ENCODE measurements around the gene TTC24. TPM values are rescaled to one million over a fixed set of nuclear protein-coding genes. Genes with fewer than 3 reads are reported as not detected.

The TTC24 gene
- polyA plus RNA-seq, result under 1 TPM in 2 of 3 donors, not detected in 1; 0.10 to 0.17 TPM

GRCh38 chr1:156579472-156579871 lies at the start of gene TTC24:
TSS of gene TTC24 (plus strand) at chr1:156579723. CDS start at chr1:156581365, 1,642 bp downstream.
- 70 to 81% (median 78%) methylated on average over 5 of the region's 5 CpGs for WGBS, 3 donors
- no peak within 1 kb of the TSS for H3K27ac ChIP-seq (ENCODE audit: low read depth, low read length)

- 97 to 98% (median 97%) methylated on average over 18 of the region's 18 CpGs for WGBS, 3 donors
Measured at GRCh38 chr1:156530006-156530405, 49.5 kb upstream of the TTC24 start.

GRCh38 chr1:156532374-156532773 lies 47.1 kb upstream of the TTC24 start:
- WGBS, 3 donors, result 90 to 95% (median 91%) methylated on average over 4 of the region's 4 CpGs
- H3K27ac ChIP-seq (ENCODE audit: low read depth, low read length), result no peak overlapping the region

More at GRCh38 chr1:156530006-156530405, 49.5 kb upstream of the TTC24 start:
- no peak overlapping the region for H3K27ac ChIP-seq (ENCODE audit: low read depth, low read length)

GRCh38 chr1:156533568-156534220 lies 45.8 kb upstream of the TTC24 start:
- no peak overlapping the region for H3K27ac ChIP-seq (ENCODE audit: low read depth, low read length)
- 86 to 88% (median 87%) methylated on average over 10 to 11 of the region's 11 CpGs for WGBS, 3 donors

- 90 to 95% (median 90%) methylated on average over 12 of the region's 12 CpGs for WGBS, 3 donors
- H3K27ac ChIP-seq (ENCODE audit: low read depth, low read length), result no peak overlapping the region
Measured at GRCh38 chr1:156534424-156535060, 45.0 kb upstream of the TTC24 start.

GRCh38 chr1:156537027-156537426 lies 42.5 kb upstream of the TTC24 start:
- no peak overlapping the region for H3K27ac ChIP-seq (ENCODE audit: low read depth, low read length)
- WGBS, 3 donors, result 91 to 95% (median 94%) methylated on average over 9 of the region's 9 CpGs

- no peak overlapping the region for H3K27ac ChIP-seq (ENCODE audit: low read depth, low read length)
- 87 to 94% (median 92%) methylated on average over 10 of the region's 10 CpGs for WGBS, 3 donors
Measured at GRCh38 chr1:156538711-156539440, 40.6 kb upstream of the TTC24 start.

- no peak overlapping the region for H3K27ac ChIP-seq (ENCODE audit: low read depth, low read length)
- 59 to 90% (median 74%) methylated on average over 4 of the region's 4 CpGs for WGBS, 3 donors
Measured at GRCh38 chr1:156539818-156540355, 39.6 kb upstream of the TTC24 start.

GRCh38 chr1:156540955-156541354 lies 38.6 kb upstream of the TTC24 start:
- H3K27ac ChIP-seq (ENCODE audit: low read depth, low read length), result no peak overlapping the region
- WGBS, 3 donors, result 88 to 93% (median 90%) methylated on average over 2 of the region's 2 CpGs

GRCh38 chr1:156543066-156543465 lies 36.5 kb upstream of the TTC24 start:
- no peak overlapping the region for H3K27ac ChIP-seq (ENCODE audit: low read depth, low read length)
- whole genome bisulfite sequencing, 3 donors, result 69 to 93% (median 71%) methylated on average over 1 of the region's 1 CpG

GRCh38 chr1:156544592-156545102 lies 34.9 kb upstream of the TTC24 start:
- H3K27ac ChIP-seq (ENCODE audit: low read depth, low read length), result no peak overlapping the region
- WGBS, 3 donors, result 96 to 100% (median 98%) methylated on average over 3 of the region's 3 CpGs

GRCh38 chr1:156546267-156546666 lies 33.3 kb upstream of the TTC24 start:
- H3K27ac ChIP-seq (ENCODE audit: low read depth, low read length), result no peak overlapping the region
- WGBS, 3 donors, result 83 to 96% (median 92%) methylated on average over 3 of the region's 3 CpGs

GRCh38 chr1:156547434-156547833 lies 32.1 kb upstream of the TTC24 start:
- 97 to 99% (median 98%) methylated on average over 4 of the region's 4 CpGs for WGBS, 3 donors
- no peak overlapping the region for H3K27ac ChIP-seq (ENCODE audit: low read depth, low read length)

GRCh38 chr1:156547982-156548381 lies 31.5 kb upstream of the TTC24 start:
- H3K27ac ChIP-seq (ENCODE audit: low read depth, low read length), result no peak overlapping the region
- 48 to 95% (median 94%) methylated on average over 9 of the region's 9 CpGs for WGBS, 3 donors

GRCh38 chr1:156549390-156549789 lies 30.1 kb upstream of the TTC24 start:
- 78 to 81% (median 79%) methylated on average over 2 of the region's 2 CpGs for WGBS, 3 donors
- no peak overlapping the region for H3K27ac ChIP-seq (ENCODE audit: low read depth, low read length)

- 98 to 100% (median 100%) methylated on average over 1 of the region's 1 CpG for WGBS, 3 donors
- no peak overlapping the region for H3K27ac ChIP-seq (ENCODE audit: low read depth, low read length)
Measured at GRCh38 chr1:156549831-156550230, 29.7 kb upstream of the TTC24 start.

GRCh38 chr1:156550346-156550745 lies 29.2 kb upstream of the TTC24 start:
- H3K27ac ChIP-seq (ENCODE audit: low read depth, low read length), result no peak overlapping the region
- 67 to 90% (median 78%) methylated on average over 5 of the region's 5 CpGs for WGBS, 3 donors

- 59 to 85% (median 77%) methylated on average over 3 of the region's 3 CpGs for WGBS, 3 donors
- H3K27ac ChIP-seq (ENCODE audit: low read depth, low read length), result no peak overlapping the region
Measured at GRCh38 chr1:156551066-156551643, 28.4 kb upstream of the TTC24 start.

Measured in adipose tissue (tissue), 3 donors.